Measurements from ENCODE around the gene COBL. TPM values are rescaled to one million over a fixed set of nuclear protein-coding genes. Genes with fewer than 3 reads are reported as not detected.

Gene COBL
- total and polyA plus RNA-seq, 2 of the 4 experiments (the other 2 are of a cell fraction), result under 0.01 TPM; not detected in 1

DNA sequence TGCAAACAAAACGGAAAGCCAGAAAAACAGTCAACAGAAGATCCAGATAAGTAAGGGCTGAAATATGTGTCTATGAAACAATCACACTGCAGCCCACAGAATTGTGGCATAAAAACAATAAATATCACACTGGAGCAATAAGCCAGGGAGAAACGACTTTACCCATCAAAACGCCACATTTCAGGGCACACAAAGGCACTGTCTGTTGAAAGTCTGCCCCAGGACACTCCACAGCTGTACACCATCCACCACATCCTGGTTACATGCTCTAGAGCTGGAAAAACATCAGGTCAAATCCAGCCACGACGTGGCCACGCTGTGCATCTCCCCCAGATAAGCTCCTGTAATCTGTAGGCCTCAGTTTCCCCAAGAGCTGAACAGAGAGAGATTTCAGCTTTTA lies 88.7 kb downstream of the COBL start:
- POLR2A ChIA-PET (ENCODE audit: unreplicated experiment), result no interaction called here
- Histone ChIP-seq H3K9me3 (ENCODE audit: control insufficient read depth, insufficient read depth, low read length) (no peaks in the 10 kb centered on the region), H3K4ac (ENCODE audit: low read depth, low read length) (no peak overlapping the region), H3K9me1 (ENCODE audit: insufficient read depth, low read length) (no peaks in the 10 kb centered on the region), H2AK5ac (ENCODE audit: low read depth, low read length) (no peak overlapping the region), H3K36me3 (ENCODE audit: control insufficient read depth, insufficient read depth, low read length) (no peaks in the 10 kb centered on the region), H4K91ac (ENCODE audit: insufficient read depth, low read depth, low read length) (no peak overlapping the region), H3K4me2 (ENCODE audit: low read depth, low read length) (no peak overlapping the region), H4K5ac (ENCODE audit: low read depth, low read length) (no peak overlapping the region), H2BK15ac (ENCODE audit: low read depth, low read length) (no peak overlapping the region), H2AK9ac (replicated peaks; ENCODE audit: low read depth, low read length, poor library complexity) (no peak overlapping the region), H3K4me3 (ENCODE audit: insufficient read depth, low read depth, low read length) (no peak overlapping the region), H4K8ac (ENCODE audit: low read depth in 2 of 2, low read length in 2 of 2) (no peak overlapping the region), H4K20me1 (ENCODE audit: insufficient read depth, low read length) (no peaks in the 10 kb centered on the region), H3K56ac (ENCODE audit: extremely low read depth, insufficient read depth, low read length) (no peak overlapping the region), H3K14ac (replicated peaks; ENCODE audit: low read depth, low read length) (no peak overlapping the region), H2BK5ac (ENCODE audit: low read depth, low read length, poor library complexity, severe bottlenecking) (no peak overlapping the region), H3K27ac (ENCODE audit: insufficient read depth, low read length) (no peak overlapping the region), H3K23ac (ENCODE audit: low read depth, low read length) (no peak overlapping the region), H2BK120ac (ENCODE audit: low read depth, low read length) (no peak overlapping the region), H3K79me1 (ENCODE audit: low read depth in 1 of 2, low read length in 2 of 2) (no peaks in the 10 kb centered on the region), H2BK20ac (ENCODE audit: low read depth, low read length) (no peak overlapping the region), H2AFZ (replicated peaks; ENCODE audit: low read length, poor library complexity) (no peak overlapping the region), H3K27me3 (ENCODE audit: control insufficient read depth, insufficient read depth, low read length) (no peaks in the 10 kb centered on the region), H3K4me1 (ENCODE audit: control insufficient read depth, insufficient read depth, low read length) (no peaks in the 10 kb centered on the region), H3K18ac (ENCODE audit: low read depth, low read length) (no peak overlapping the region), H3K9ac (ENCODE audit: low read depth, low read length) (no peak overlapping the region)
- WGBS, 2 experiments (ENCODE audit: extremely low coverage in 2 of 2, insufficient read length in 1 of 2), result no CpG with 5 or more reads among the region's 6 CpGs
- DNase-seq (no peak), ATAC-seq (ENCODE audit: low read depth) (no peak)
- intact Hi-C loops (cut with micrococcal nuclease), result no loop called here
- dilution Hi-C loops (cut with HindIII; ENCODE audit: low sequenced_read_pairs, unreplicated experiment), result no loop called here
- TF ChIP-seq POLR2A (IDR thresholded peaks at IDR 0.05; ENCODE audit: low read depth, low read length) (no peak), CEBPB (IDR thresholded peaks at IDR 0.05; ENCODE audit: low read depth, low read length) (no peak), RCOR1 (IDR thresholded peaks at IDR 0.05; ENCODE audit: insufficient replicate concordance, low read length) (no peak), CHD1 (IDR thresholded peaks at IDR 0.05; ENCODE audit: low read depth, low read length) (no peak), MXI1 (IDR thresholded peaks at IDR 0.05; ENCODE audit: borderline replicate concordance, low read depth, low read length) (no peak), NFE2L2 (IDR thresholded peaks at IDR 0.05; ENCODE audit: low read depth, low read length) (no peak), MAZ (IDR thresholded peaks at IDR 0.05; ENCODE audit: borderline replicate concordance, low read depth, low read length) (no peak), RAD21 (IDR thresholded peaks at IDR 0.05; ENCODE audit: low read length) (no peak), BHLHE40 (IDR thresholded peaks at IDR 0.05; ENCODE audit: low read depth, low read length) (no peak), MAFK (IDR thresholded peaks at IDR 0.05; ENCODE audit: low read depth, low read length) (no peak), RFX5 (IDR thresholded peaks at IDR 0.05; ENCODE audit: low read depth, low read length) (no peak), FOS (IDR thresholded peaks at IDR 0.05; ENCODE audit: low read depth, low read length) (no peak), CTCF (conservative IDR thresholded peaks at IDR 0.05; ENCODE audit: low read depth, low read length) (no peak), SMC3 (IDR thresholded peaks at IDR 0.05; ENCODE audit: low read depth, low read length) (no peak), ELK1 (IDR thresholded peaks at IDR 0.05; ENCODE audit: borderline replicate concordance, low read depth, low read length) (no peak)
- TF ChIP-seq, protein P1, sequence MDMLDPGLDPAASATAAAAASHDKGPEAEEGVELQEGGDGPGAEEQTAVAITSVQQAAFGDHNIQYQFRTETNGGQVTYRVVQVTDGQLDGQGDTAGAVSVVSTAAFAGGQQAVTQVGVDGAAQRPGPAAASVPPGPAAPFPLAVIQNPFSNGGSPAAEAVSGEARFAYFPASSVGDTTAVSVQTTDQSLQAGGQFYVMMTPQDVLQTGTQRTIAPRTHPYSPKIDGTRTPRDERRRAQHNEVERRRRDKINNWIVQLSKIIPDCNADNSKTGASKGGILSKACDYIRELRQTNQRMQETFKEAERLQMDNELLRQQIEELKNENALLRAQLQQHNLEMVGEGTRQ (IDR thresholded peaks at IDR 0.05; ENCODE audit: low read depth, low read length), result no peak
- CTCF ChIA-PET, result interaction anchor here (0.8 kb wide), 1 partner anchor 65 kb away, joined by 3 read pairs; no protein-coding TSS in a partner anchor
- in situ Hi-C loops (cut with MboI; ENCODE audit: low sequenced_read_pairs), result no loop called here
- no TSS peak for BruUV-seq (replicated peaks)

Measured in IMR-90 (cell line).